ENCODE measurements around the gene LIN37. TPM values are rescaled to one million over a fixed set of nuclear protein-coding genes. Genes with fewer than 3 reads are reported as not detected.

The LIN37 gene
- total and polyA plus RNA-seq, 2 of the 13 experiments (the other 11 are each of a cell fraction or from before 2014, with no cell fraction given): 6.3 to 8.7 TPM

DNA sequence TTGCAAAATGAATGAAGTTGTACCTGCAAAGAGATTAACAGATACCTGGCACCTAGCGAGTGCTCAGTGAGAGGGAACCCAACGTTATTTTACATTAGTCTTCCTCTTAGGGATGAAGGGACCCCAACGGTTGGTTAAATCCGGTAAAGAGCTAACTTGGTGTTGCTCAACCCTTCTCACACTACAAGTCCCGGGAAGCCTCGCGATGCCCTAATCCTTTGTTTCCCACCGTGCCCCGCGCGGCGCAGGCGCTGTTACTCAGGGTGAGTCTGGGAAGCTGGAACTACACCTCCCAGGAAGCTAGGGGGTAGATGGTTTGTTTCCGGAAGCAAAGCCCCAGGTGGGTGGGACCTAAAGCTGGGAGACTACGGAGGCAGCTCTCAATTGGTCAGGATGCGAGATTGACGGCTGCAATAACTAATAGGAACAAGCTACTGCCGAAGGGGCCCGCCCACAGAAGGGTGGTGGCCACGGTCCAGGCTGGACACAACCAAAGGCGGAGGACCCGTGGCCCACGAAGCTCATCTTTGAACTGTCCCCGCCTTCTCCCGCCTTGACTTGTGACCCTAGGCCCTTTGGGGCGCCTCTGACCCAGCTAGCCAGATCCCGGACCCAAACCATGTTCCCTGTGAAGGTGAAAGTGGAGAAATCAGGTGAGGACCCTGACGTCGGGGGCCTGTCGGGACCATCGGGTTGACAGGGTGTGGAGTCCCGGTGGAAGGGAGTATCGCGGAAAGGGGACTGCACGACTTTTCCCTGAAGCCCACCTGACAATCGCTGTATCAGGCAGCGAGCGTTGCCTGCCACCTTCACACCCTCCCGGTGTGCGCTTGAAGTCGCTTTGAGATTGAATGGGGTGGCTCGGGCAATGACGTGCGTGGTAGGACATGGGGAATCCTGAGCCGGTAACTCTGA is at the start of gene LIN37 (continued):
- TF ChIP-seq NR2C2 (CRISPR knock-in tag; IDR thresholded peaks at IDR 0.05; ENCODE audit: borderline replicate concordance): peak; percentile 97
- TF ChIP-seq, protein P1, sequence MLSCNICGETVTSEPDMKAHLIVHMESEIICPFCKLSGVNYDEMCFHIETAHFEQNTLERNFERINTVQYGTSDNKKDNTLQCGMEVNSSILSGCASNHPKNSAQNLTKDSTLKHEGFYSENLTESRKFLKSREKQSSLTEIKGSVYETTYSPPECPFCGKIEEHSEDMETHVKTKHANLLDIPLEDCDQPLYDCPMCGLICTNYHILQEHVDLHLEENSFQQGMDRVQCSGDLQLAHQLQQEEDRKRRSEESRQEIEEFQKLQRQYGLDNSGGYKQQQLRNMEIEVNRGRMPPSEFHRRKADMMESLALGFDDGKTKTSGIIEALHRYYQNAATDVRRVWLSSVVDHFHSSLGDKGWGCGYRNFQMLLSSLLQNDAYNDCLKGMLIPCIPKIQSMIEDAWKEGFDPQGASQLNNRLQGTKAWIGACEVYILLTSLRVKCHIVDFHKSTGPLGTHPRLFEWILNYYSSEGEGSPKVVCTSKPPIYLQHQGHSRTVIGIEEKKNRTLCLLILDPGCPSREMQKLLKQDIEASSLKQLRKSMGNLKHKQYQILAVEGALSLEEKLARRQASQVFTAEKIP (CRISPR knock-in tag; IDR thresholded peaks at IDR 0.05; ENCODE audit: borderline replicate concordance): no peak
- TF ChIP-seq FOXK2 (IDR thresholded peaks at IDR 0.05): peak; percentile 86
- TF ChIP-seq ARHGAP35 (CRISPR knock-in tag; IDR thresholded peaks at IDR 0.05; ENCODE audit: borderline replicate concordance): peak; percentile 61; the same call in 1 of the 2 replicates
- TF ChIP-seq, protein P2, sequence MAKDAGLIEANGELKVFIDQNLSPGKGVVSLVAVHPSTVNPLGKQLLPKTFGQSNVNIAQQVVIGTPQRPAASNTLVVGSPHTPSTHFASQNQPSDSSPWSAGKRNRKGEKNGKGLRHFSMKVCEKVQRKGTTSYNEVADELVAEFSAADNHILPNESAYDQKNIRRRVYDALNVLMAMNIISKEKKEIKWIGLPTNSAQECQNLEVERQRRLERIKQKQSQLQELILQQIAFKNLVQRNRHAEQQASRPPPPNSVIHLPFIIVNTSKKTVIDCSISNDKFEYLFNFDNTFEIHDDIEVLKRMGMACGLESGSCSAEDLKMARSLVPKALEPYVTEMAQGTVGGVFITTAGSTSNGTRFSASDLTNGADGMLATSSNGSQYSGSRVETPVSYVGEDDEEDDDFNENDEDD (CRISPR knock-in tag; IDR thresholded peaks at IDR 0.05; ENCODE audit: borderline replicate concordance): peak; percentile 31; the same call in 1 of the 2 replicates
- TF ChIP-seq CREM (IDR thresholded peaks at IDR 0.05): peak; percentile 99
- TF ChIP-seq CREM (CRISPR knock-in tag; IDR thresholded peaks at IDR 0.05): no peak
- no peak for TF ChIP-seq ZNF564 (CRISPR knock-in tag; IDR thresholded peaks at IDR 0.05)
- TF ChIP-seq CCDC6 (CRISPR knock-in tag; IDR thresholded peaks at IDR 0.05): no peak
- TF ChIP-seq ZNF7 (CRISPR knock-in tag; IDR thresholded peaks at IDR 0.05): no peak
- TF ChIP-seq ATF7-NPFF (CRISPR knock-in tag; IDR thresholded peaks at IDR 0.05; ENCODE audit: low read depth): no peak
- no peak for TF ChIP-seq FOXM1 (CRISPR knock-in tag; IDR thresholded peaks at IDR 0.05)
- TF ChIP-seq DMAP1 (CRISPR knock-in tag; IDR thresholded peaks at IDR 0.05): 0 out of 2 replicates have a peak, but pooled peaks have one; percentile 50
- TF ChIP-seq RARA (CRISPR knock-in tag; IDR thresholded peaks at IDR 0.05): no peak
- TF ChIP-seq, protein P3, sequence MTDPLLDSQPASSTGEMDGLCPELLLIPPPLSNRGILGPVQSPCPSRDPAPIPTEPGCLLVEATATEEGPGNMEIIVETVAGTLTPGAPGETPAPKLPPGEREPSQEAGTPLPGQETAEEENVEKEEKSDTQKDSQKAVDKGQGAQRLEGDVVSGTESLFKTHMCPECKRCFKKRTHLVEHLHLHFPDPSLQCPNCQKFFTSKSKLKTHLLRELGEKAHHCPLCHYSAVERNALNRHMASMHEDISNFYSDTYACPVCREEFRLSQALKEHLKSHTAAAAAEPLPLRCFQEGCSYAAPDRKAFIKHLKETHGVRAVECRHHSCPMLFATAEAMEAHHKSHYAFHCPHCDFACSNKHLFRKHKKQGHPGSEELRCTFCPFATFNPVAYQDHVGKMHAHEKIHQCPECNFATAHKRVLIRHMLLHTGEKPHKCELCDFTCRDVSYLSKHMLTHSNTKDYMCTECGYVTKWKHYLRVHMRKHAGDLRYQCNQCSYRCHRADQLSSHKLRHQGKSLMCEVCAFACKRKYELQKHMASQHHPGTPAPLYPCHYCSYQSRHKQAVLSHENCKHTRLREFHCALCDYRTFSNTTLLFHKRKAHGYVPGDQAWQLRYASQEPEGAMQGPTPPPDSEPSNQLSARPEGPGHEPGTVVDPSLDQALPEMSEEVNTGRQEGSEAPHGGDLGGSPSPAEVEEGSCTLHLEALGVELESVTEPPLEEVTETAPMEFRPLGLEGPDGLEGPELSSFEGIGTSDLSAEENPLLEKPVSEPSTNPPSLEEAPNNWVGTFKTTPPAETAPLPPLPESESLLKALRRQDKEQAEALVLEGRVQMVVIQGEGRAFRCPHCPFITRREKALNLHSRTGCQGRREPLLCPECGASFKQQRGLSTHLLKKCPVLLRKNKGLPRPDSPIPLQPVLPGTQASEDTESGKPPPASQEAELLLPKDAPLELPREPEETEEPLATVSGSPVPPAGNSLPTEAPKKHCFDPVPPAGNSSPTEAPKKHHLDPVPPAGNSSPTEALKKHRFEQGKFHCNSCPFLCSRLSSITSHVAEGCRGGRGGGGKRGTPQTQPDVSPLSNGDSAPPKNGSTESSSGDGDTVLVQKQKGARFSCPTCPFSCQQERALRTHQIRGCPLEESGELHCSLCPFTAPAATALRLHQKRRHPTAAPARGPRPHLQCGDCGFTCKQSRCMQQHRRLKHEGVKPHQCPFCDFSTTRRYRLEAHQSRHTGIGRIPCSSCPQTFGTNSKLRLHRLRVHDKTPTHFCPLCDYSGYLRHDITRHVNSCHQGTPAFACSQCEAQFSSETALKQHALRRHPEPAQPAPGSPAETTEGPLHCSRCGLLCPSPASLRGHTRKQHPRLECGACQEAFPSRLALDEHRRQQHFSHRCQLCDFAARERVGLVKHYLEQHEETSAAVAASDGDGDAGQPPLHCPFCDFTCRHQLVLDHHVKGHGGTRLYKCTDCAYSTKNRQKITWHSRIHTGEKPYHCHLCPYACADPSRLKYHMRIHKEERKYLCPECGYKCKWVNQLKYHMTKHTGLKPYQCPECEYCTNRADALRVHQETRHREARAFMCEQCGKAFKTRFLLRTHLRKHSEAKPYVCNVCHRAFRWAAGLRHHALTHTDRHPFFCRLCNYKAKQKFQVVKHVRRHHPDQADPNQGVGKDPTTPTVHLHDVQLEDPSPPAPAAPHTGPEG (CRISPR knock-in tag; IDR thresholded peaks at IDR 0.05): no peak
- TF ChIP-seq JARID2 (CRISPR knock-in tag; IDR thresholded peaks at IDR 0.05; ENCODE audit: insufficient replicate concordance): no peak
- TF ChIP-seq CBX1 (IDR thresholded peaks at IDR 0.05; ENCODE audit: low read depth): no peak
- TF ChIP-seq, protein P4, sequence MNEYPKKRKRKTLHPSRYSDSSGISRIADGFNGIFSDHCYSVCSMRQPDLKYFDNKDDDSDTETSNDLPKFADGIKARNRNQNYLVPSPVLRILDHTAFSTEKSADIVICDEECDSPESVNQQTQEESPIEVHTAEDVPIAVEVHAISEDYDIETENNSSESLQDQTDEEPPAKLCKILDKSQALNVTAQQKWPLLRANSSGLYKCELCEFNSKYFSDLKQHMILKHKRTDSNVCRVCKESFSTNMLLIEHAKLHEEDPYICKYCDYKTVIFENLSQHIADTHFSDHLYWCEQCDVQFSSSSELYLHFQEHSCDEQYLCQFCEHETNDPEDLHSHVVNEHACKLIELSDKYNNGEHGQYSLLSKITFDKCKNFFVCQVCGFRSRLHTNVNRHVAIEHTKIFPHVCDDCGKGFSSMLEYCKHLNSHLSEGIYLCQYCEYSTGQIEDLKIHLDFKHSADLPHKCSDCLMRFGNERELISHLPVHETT (CRISPR knock-in tag; conservative IDR thresholded peaks at IDR 0.05): no peak; the same call in 1 of the 2 replicates
- no peak for TF ChIP-seq MEIS1 (CRISPR knock-in tag; IDR thresholded peaks at IDR 0.05; ENCODE audit: borderline replicate concordance)
- TF ChIP-seq PAWR (CRISPR knock-in tag; IDR thresholded peaks at IDR 0.05; ENCODE audit: borderline replicate concordance): no peak
